Tibial nerve (tissue), 4 donors: ENCODE measurements around the gene SLC26A11. TPM values are rescaled to one million over a fixed set of nuclear protein-coding genes. Genes with fewer than 3 reads are reported as not detected.
A peak's percentile ranks its signal among the peaks of the same experiment; 100 is the strongest.
"Not testable (repeated sequence)": the region's sequence is repeated elsewhere in the genome, so short reads cannot be mapped to it uniquely, and the experiment has no call there.

ENCODE experiments used
- DNase-seq, 2 donors: peaks; one replicate each; pipeline ENCODE4 v3.0.0-alpha.2; 2019; ENCODE audit warnings: low spot score in 2 of 2
- H3K27ac ChIP-seq, 4 donors: fragments of 200-600 bp; sonication (generic) in 3 of 4; one replicate each; pipeline ENCODE4 v1.5.1; 2017 to 2019; ENCODE audit warnings: mild to moderate bottlenecking in 1 of 4
- H3K27me3 ChIP-seq, 2 donors: fragments of 200-600 bp; sonication (generic) in 1 of 2; one replicate each; pipeline versions ENCODE4 v1.5.1 to v1.6.0; 2017 to 2019
- H3K36me3 ChIP-seq, 3 donors: fragments of 200-600 bp; sonication (generic); one replicate each; pipeline ENCODE4 v1.5.1; 2018 to 2019
- H3K4me1 ChIP-seq, 4 donors: fragments of 200-600 bp; sonication (generic) in 3 of 4; one replicate each; pipeline ENCODE4 v1.5.1; 2017 to 2019
- H3K4me3 ChIP-seq, 4 donors: fragments of 200-600 bp; sonication (generic) in 3 of 4; one replicate each; pipeline ENCODE4 v1.5.1; 2017 to 2019; ENCODE audit warnings: mild to moderate bottlenecking in 1 of 4, moderate library complexity in 1 of 4
- H3K9me3 ChIP-seq, 4 donors: fragments of 200-600 bp; sonication (generic) in 3 of 4; one replicate each; pipeline ENCODE4 v1.5.1; 2017 to 2019
- CTCF ChIP-seq, 5 experiments: fragments of 200-600 bp in 3 of 5; fragments of 450-650 bp in 2 of 5; sonication (generic) in 3 of 5; IDR thresholded peaks; one replicate each; pipeline ENCODE4 v1.5.1; 2016 to 2019; ENCODE audit warnings: antibody characterized with exemption in 5 of 5, mild to moderate bottlenecking in 3 of 5, moderate library complexity in 2 of 5
- EP300 ChIP-seq, 2 donors: sonication (generic); formaldehyde crosslinking; IDR thresholded peaks; one replicate each; pipeline ENCODE4 v1.6.1; 2017; ENCODE audit warnings: antibody characterized with exemption in 2 of 2, mild to moderate bottlenecking in 1 of 2
- POLR2A ChIP-seq, 2 donors: fragments of 450-650 bp; IDR thresholded peaks; one replicate each; pipeline ENCODE4 v1.6.1; 2017; ENCODE audit warnings: antibody characterized with exemption in 2 of 2, mild to moderate bottlenecking in 2 of 2, moderate library complexity in 2 of 2
- WGBS, 2 donors: methylation state at CpG; one replicate each; pipeline ENCODE4 v1.1.5; 2018; 5-methylcytosine and 5-hydroxymethylcytosine counted together
- total RNA-seq, 4 donors: library from RNA; depleted of rRNA; stranded (reverse); fragments of >200 nt; gene quantifications; one replicate each; pipeline ENCODE4 v1.1.0, GENCODE V29; 2016

SLC26A11 gene
- total RNA-seq, 4 donors from 2014 or later, result 14.4 to 44.7 (median 21.5) TPM

GRCh38 chr17:80195671-80196529 is 24.3 kb upstream of the SLC26A11 start:
- H3K36me3 ChIP-seq, result no peaks in the 10 kb centered on the region
- H3K4me3 ChIP-seq, result no peak overlapping the region
- 55 to 61% methylated on average over 26 to 27 of the region's 27 CpGs for whole genome bisulfite sequencing, 2 donors
- peaks cover 0 to 18% (median 4%) of the 10 kb centered on the region in 4 donors for H3K4me1 ChIP-seq
- no peaks in the 10 kb centered on the region for H3K9me3 ChIP-seq
- DNase-seq, result no peak
- H3K27me3 ChIP-seq, result no peaks in the 10 kb centered on the region
- TF ChIP-seq CTCF (IDR thresholded peaks at IDR 0.05) (peak; percentile 67 to 90 (median 87)), EP300 (IDR thresholded peaks at IDR 0.05) (no peak)
- no peak overlapping the region for H3K27ac ChIP-seq

- H3K27ac ChIP-seq, result no peak overlapping the region
- TF ChIP-seq EP300 (IDR thresholded peaks at IDR 0.05), result no peak
- TF ChIP-seq POLR2A (IDR thresholded peaks at IDR 0.05), result no peak
- no peak for TF ChIP-seq CTCF (IDR thresholded peaks at IDR 0.05)
- WGBS, 2 donors, result 91 to 94% methylated on average over 6 to 7 of the region's 7 CpGs
- H3K27me3 ChIP-seq, result no peaks in the 10 kb centered on the region
- no peak for DNase-seq
- H3K4me1 ChIP-seq, result peaks cover 0 to 12% (median 3%) of the 10 kb centered on the region in 4 donors
- H3K36me3 ChIP-seq, result no peaks in the 10 kb centered on the region
- H3K9me3 ChIP-seq, result no peaks in the 10 kb centered on the region
- no peak overlapping the region for H3K4me3 ChIP-seq
These were observed 23.6 kb upstream of the SLC26A11 start for GRCh38 chr17:80196652-80197051.

- H3K27ac ChIP-seq, result no peak overlapping the region
- H3K9me3 ChIP-seq, result no peaks in the 10 kb centered on the region
- no peak for DNase-seq
- no peaks in the 10 kb centered on the region for H3K27me3 ChIP-seq
- WGBS, 2 donors, result 79 to 87% methylated on average over 15 to 25 of the region's 27 CpGs
- H3K36me3 ChIP-seq, result no peaks in the 10 kb centered on the region
- TF ChIP-seq EP300 (IDR thresholded peaks at IDR 0.05) (no peak), CTCF (IDR thresholded peaks at IDR 0.05) (no peak), POLR2A (IDR thresholded peaks at IDR 0.05) (no peak)
- H3K4me3 ChIP-seq, result no peak overlapping the region
- H3K4me1 ChIP-seq, result no peaks in the 10 kb centered on the region
These were observed 22.0 kb upstream of the SLC26A11 start for GRCh38 chr17:80198144-80198661.

GRCh38 chr17:80199295-80199694 is 20.9 kb upstream of the SLC26A11 start:
- H3K27me3 ChIP-seq, H3K4me1 ChIP-seq, H3K27ac ChIP-seq, H3K4me3 ChIP-seq, H3K36me3 ChIP-seq, DNase-seq, H3K9me3 ChIP-seq: not testable (repeated sequence)
- 64 to 70% methylated on average over 6 of the region's 6 CpGs for WGBS, 2 donors

- H3K4me3 ChIP-seq, result no peak overlapping the region
- WGBS, 2 donors, result 85 to 88% methylated on average over 11 to 15 of the region's 15 CpGs
These were observed 18.8 kb upstream of the SLC26A11 start for GRCh38 chr17:80201446-80201845.

More at GRCh38 chr17:80201446-80201845, 18.8 kb upstream of the SLC26A11 start:
- no peaks in the 10 kb centered on the region for H3K27me3 ChIP-seq
- peaks cover 0 to 5% (median 0%) of the 10 kb centered on the region in 3 donors for H3K36me3 ChIP-seq
- H3K27ac ChIP-seq, result no peak overlapping the region
- H3K4me1 ChIP-seq, result no peaks in the 10 kb centered on the region
- DNase-seq, result no peak
- TF ChIP-seq POLR2A (IDR thresholded peaks at IDR 0.05) (no peak), EP300 (IDR thresholded peaks at IDR 0.05) (no peak), CTCF (IDR thresholded peaks at IDR 0.05) (no peak)
- no peaks in the 10 kb centered on the region for H3K9me3 ChIP-seq
